ENCODE data around the gene NEURL1. TPM values are rescaled to one million over a fixed set of nuclear protein-coding genes. Genes with fewer than 3 reads are reported as not detected.

The NEURL1 gene
- total and polyA plus RNA-seq, 10 of the 15 experiments (the other 5 are each of a cell fraction or from before 2014, with no cell fraction given) = 0.02 to 0.05 (median 0.05) TPM; not detected in 6

- no peak overlapping the region for H3K9ac ChIP-seq (ENCODE audit: control insufficient read depth, insufficient read depth, low read length)
- RAD21 ChIA-PET (ENCODE audit: unreplicated experiment) = interaction anchor here (1.4 kb wide), 1 partner anchor 17 kb away, joined by 4 read pairs; no protein-coding TSS in a partner anchor
- WGBS (ENCODE audit: insufficient coverage, insufficient replicate concordance, low lambda C conversion rate, missing lambda C conversion rate) = 93% methylated on average over 25 of the region's 25 CpGs
Observed at GRCh38 chr10:103455235-103455634, 38.3 kb upstream of the NEURL1 start.

GRCh38 chr10:103456074-103456660 lies 37.3 kb upstream of the NEURL1 start:
- BruUV-seq (replicated peaks) = no TSS peak
- H3K27ac ChIP-seq (ENCODE audit: control insufficient read depth, insufficient read depth) = no peak overlapping the region
- no peaks in the 10 kb centered on the region for H4K20me1 ChIP-seq (ENCODE audit: control insufficient read depth, insufficient read depth)
- no peaks in the 10 kb centered on the region for H3K9me3 ChIP-seq (replicated peaks; ENCODE audit: control insufficient read depth, insufficient read depth, low read length)
- ChIA-PET POLR2A (interaction anchor here (9.5 kb wide), 1 partner anchor 13 kb away, joined by 144 read pairs; no protein-coding TSS in a partner anchor), CTCF (interaction anchor here (2.2 to 17.8 kb wide), 2 partner anchors 16 to 22 kb away, joined by 4 to 163 read pairs; partner anchors contain the start of gene CALHM3), RAD21 (ENCODE audit: unreplicated experiment) (interaction anchor here (1.2 to 1.4 kb wide), 2 partner anchors 10 to 16 kb away, joined by 3 to 4 read pairs; no protein-coding TSS in a partner anchor), SMC1A (ENCODE audit: uncharacterized antibody, unreplicated experiment) (interaction anchor here (1.2 to 2.8 kb wide), 2 partner anchors 9 to 21 kb away, joined by 3 to 9 read pairs; no protein-coding TSS in a partner anchor)
- no peaks in the 10 kb centered on the region for H3K27me3 ChIP-seq (replicated peaks in 1 of 2; ENCODE audit: control insufficient read depth in 2 of 2, insufficient read depth in 2 of 2, low read length in 1 of 2)
- H3K4me2 ChIP-seq (ENCODE audit: control insufficient read depth, insufficient read depth) = no peak overlapping the region
- TF ChIP-seq PAX5 (IDR thresholded peaks at IDR 0.05; ENCODE audit: borderline replicate concordance, low read depth, low read length) = no peak
- TF ChIP-seq NFXL1 (IDR thresholded peaks at IDR 0.05; ENCODE audit: borderline replicate concordance) = no peak
- TF ChIP-seq ZBTB11 (CRISPR knock-in tag; IDR thresholded peaks at IDR 0.05) = no peak
- no peak for TF ChIP-seq BACH1 (IDR thresholded peaks at IDR 0.05; ENCODE audit: borderline replicate concordance)
- no peak for TF ChIP-seq MYB (IDR thresholded peaks at IDR 0.05; ENCODE audit: borderline replicate concordance, low read depth, low read length)
- H3K9ac ChIP-seq (ENCODE audit: control insufficient read depth, insufficient read depth, low read length) = no peak overlapping the region
- intact Hi-C loops (cut with micrococcal nuclease; ENCODE audit: unreplicated experiment) = no loop called here
- in situ Hi-C loops (cut with MboI) = no loop called here
- H2AFZ ChIP-seq (ENCODE audit: control insufficient read depth, low read depth, low read length) = no peak overlapping the region
- peaks cover 20% of the 10 kb centered on the region for H3K4me1 ChIP-seq (ENCODE audit: control insufficient read depth, insufficient read depth, low read length)
- ATAC-seq (no peak), FAIRE-seq (no peak), DNase-seq (ENCODE audit: low read depth, low spot score) (no peak)
- WGBS (ENCODE audit: insufficient coverage, insufficient replicate concordance, low lambda C conversion rate, missing lambda C conversion rate) = 84% methylated on average over 9 of the region's 9 CpGs
- no peaks in the 10 kb centered on the region for H3K36me3 ChIP-seq (ENCODE audit: control insufficient read depth in 2 of 2, insufficient read depth in 2 of 2, low read length in 1 of 2)
- H3K79me2 ChIP-seq (ENCODE audit: control insufficient read depth, insufficient read depth, low read length) = peaks cover 9% of the 10 kb centered on the region
- H3K4me3 ChIP-seq = no peak overlapping the region

More at GRCh38 chr10:103455235-103455634, 38.3 kb upstream of the NEURL1 start:
- no peak for TF ChIP-seq CHD1 (IDR thresholded peaks at IDR 0.05; ENCODE audit: low read depth, low read length)
- TF ChIP-seq SMARCA5 (IDR thresholded peaks at IDR 0.05) = no peak
- no peak for TF ChIP-seq NR2C1 (IDR thresholded peaks at IDR 0.05)
- TF ChIP-seq YY1 (IDR thresholded peaks at IDR 0.05; ENCODE audit: low read depth, low read length) = no peak
- TF ChIP-seq CBX5 (IDR thresholded peaks at IDR 0.05; ENCODE audit: low read depth) = no peak
- no peak for TF ChIP-seq SIN3A (IDR thresholded peaks at IDR 0.05; ENCODE audit: low read depth, low read length)
- no peak for TF ChIP-seq SIX5 (IDR thresholded peaks at IDR 0.05; ENCODE audit: low read depth, low read length, severe bottlenecking)
- Histone ChIP-seq H3K4me3 (no peak overlapping the region), H4K20me1 (ENCODE audit: control insufficient read depth, insufficient read depth) (no peaks in the 10 kb centered on the region), H3K27ac (ENCODE audit: control insufficient read depth, insufficient read depth) (no peak overlapping the region), H3K36me3 (ENCODE audit: control insufficient read depth in 2 of 2, insufficient read depth in 2 of 2, low read length in 1 of 2) (peaks cover 0 to 3% of the 10 kb centered on the region in 2 experiments; a peak in 1 of 4 replicates), H3K4me1 (ENCODE audit: control insufficient read depth, insufficient read depth, low read length) (peaks cover 28% of the 10 kb centered on the region), H3K27me3 (replicated peaks in 1 of 2; ENCODE audit: control insufficient read depth in 2 of 2, insufficient read depth in 2 of 2, low read length in 1 of 2) (no peaks in the 10 kb centered on the region), H3K4me2 (ENCODE audit: control insufficient read depth, insufficient read depth) (no peak overlapping the region), H3K79me2 (ENCODE audit: control insufficient read depth, insufficient read depth, low read length) (peaks cover 18% of the 10 kb centered on the region), H2AFZ (ENCODE audit: control insufficient read depth, low read depth, low read length) (no peak overlapping the region), H3K9me3 (replicated peaks; ENCODE audit: control insufficient read depth, insufficient read depth, low read length) (no peaks in the 10 kb centered on the region)
- intact Hi-C loops (cut with micrococcal nuclease; ENCODE audit: unreplicated experiment) = no loop called here
- BruUV-seq (replicated peaks) = no TSS peak
- in situ Hi-C loops (cut with MboI) = no loop called here
- ChIA-PET POLR2A (interaction anchor here (9.5 kb wide), 1 partner anchor 14 kb away, joined by 144 read pairs; no protein-coding TSS in a partner anchor), CTCF (interaction anchor here (0.6 to 17.8 kb wide), 3 partner anchors 17 to 36 kb away, joined by 3 to 163 read pairs (median 4); partner anchors contain the start of gene CALHM3), SMC1A (ENCODE audit: uncharacterized antibody, unreplicated experiment) (interaction anchor here (2.8 to 9.6 kb wide), 2 partner anchors 10 to 19 kb away, joined by 9 to 124 read pairs; no protein-coding TSS in a partner anchor)
- FAIRE-seq (no peak), ATAC-seq (no peak), DNase-seq (ENCODE audit: low read depth, low spot score) (no peak)

All from GM12878 (cell line).